Duodenal mucosa (tissue), 2 donors: ENCODE data around the gene CAB39L.

Experiments
- H3K27ac ChIP-seq: one replicate; pipeline ENCODE4 v1.7.0; 2013; ENCODE audit warnings: low read depth, low read length
- H3K27me3 ChIP-seq, 2 donors: one replicate each; pipeline ENCODE4 v1.7.0; 2013; ENCODE audit warnings: low read length in 2 of 2, control low read depth in 1 of 2; ENCODE audit not compliant: insufficient read depth in 2 of 2, control insufficient read depth in 1 of 2
- H3K36me3 ChIP-seq, 2 donors: one replicate each; pipeline ENCODE4 v1.7.0; 2013; ENCODE audit warnings: low read length in 2 of 2, control low read depth in 1 of 2; ENCODE audit not compliant: insufficient read depth in 2 of 2, control insufficient read depth in 1 of 2
- H3K4me1 ChIP-seq, 2 donors: one replicate each; pipeline ENCODE4 v1.7.0; 2013; ENCODE audit warnings: low read length in 2 of 2, control low read depth in 1 of 2; ENCODE audit not compliant: insufficient read depth in 2 of 2, control insufficient read depth in 1 of 2
- H3K4me3 ChIP-seq, 2 donors: one replicate each; pipeline ENCODE4 v1.7.0; 2013; ENCODE audit warnings: low read length in 2 of 2, low read depth in 1 of 2
- H3K9ac ChIP-seq, 2 donors: one replicate each; pipeline ENCODE4 v1.7.0; 2013; ENCODE audit warnings: low read length in 2 of 2, low read depth in 1 of 2
- H3K9me3 ChIP-seq, 2 donors: one replicate each; pipeline ENCODE4 v1.7.0; 2013; ENCODE audit warnings: low read length in 2 of 2, control low read depth in 1 of 2; ENCODE audit not compliant: control insufficient read depth in 1 of 2

CAB39L gene

DNA sequence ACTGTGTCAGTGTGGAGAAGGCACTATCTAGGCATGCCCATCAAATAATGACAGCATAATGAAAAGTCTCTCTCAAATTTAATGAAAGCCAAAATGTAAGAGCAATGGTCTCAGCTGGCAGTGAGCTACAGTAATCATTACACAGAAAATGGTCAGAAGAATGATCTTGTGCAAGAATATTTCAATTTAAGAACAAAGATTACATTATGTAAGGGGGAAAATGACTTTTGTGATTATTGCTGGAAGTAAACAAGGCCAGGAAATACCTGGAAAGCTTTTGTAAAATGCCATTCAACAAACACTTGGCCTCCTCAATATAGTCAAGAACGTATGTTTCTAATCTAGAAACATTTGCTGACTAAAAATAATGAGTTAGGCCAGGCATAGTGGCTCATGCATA, 89.1 kb downstream of the CAB39L start:
- H3K4me1 ChIP-seq = no peaks in the 10 kb centered on the region
- H3K9me3 ChIP-seq = peaks cover 0 to 9% of the 10 kb centered on the region in 2 donors
- H3K27me3 ChIP-seq = no peaks in the 10 kb centered on the region
- no peaks in the 10 kb centered on the region for H3K36me3 ChIP-seq
- no peak overlapping the region for H3K27ac ChIP-seq
- no peak overlapping the region for H3K4me3 ChIP-seq
- no peak overlapping the region for H3K9ac ChIP-seq

DNA sequence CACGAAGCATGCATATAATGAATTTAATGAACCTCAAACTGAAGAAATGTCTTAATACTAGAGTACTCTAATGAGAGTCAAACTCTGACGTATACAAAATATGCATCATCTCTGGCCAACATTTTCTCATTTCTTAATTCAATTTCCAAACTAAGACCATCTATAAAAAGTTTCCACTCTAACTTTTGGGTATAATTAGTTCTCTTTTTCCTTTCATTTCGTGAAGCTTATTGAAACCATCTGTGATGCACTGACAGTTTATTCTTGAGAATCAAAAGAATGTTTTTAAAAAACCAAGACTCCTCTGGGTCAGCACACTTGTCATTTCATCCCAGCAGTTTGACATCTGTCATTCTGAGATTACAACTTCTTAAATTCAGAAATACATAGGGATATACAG, 90.0 kb downstream of the CAB39L start:
- no peak overlapping the region for H3K27ac ChIP-seq
- no peaks in the 10 kb centered on the region for H3K4me1 ChIP-seq
- no peaks in the 10 kb centered on the region for H3K36me3 ChIP-seq
- no peak overlapping the region for H3K9ac ChIP-seq
- H3K9me3 ChIP-seq = peaks cover 0 to 9% of the 10 kb centered on the region in 2 donors
- H3K27me3 ChIP-seq = no peaks in the 10 kb centered on the region
- no peak overlapping the region for H3K4me3 ChIP-seq

DNA sequence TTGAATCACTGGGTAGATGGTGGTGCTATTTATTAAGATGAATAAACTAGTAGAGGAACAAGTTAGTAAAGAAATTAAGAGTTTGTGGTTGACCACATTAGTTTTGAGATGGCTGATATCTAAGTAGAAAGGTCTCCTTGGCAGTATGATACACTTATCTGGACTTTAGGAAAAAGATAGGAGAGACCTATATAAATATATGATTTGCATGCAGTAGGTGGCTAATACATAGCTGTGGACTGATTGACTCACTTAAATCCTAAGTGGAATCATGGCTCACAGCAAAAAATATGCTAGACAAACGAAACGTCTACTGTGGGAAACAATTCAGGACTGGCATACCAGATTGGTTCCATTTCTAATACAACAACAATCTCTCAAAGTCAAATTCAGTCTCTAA, 92.0 kb downstream of the CAB39L start:
- H3K9ac ChIP-seq = no peak overlapping the region
- H3K9me3 ChIP-seq = peaks cover 0 to 9% of the 10 kb centered on the region in 2 donors
- H3K4me1 ChIP-seq = no peaks in the 10 kb centered on the region
- no peaks in the 10 kb centered on the region for H3K36me3 ChIP-seq
- H3K27ac ChIP-seq = no peak overlapping the region
- no peak overlapping the region for H3K4me3 ChIP-seq
- H3K27me3 ChIP-seq = no peaks in the 10 kb centered on the region

- H3K4me1 ChIP-seq = no peaks in the 10 kb centered on the region
- H3K27ac ChIP-seq = no peak overlapping the region
- H3K9ac ChIP-seq = no peak overlapping the region
- H3K9me3 ChIP-seq = no peaks in the 10 kb centered on the region
- H3K4me3 ChIP-seq = no peak overlapping the region
- H3K36me3 ChIP-seq = no peaks in the 10 kb centered on the region
- no peaks in the 10 kb centered on the region for H3K27me3 ChIP-seq
These were observed 95.1 kb downstream of the CAB39L start for GRCh38 chr13:49348751-49349150.

DNA sequence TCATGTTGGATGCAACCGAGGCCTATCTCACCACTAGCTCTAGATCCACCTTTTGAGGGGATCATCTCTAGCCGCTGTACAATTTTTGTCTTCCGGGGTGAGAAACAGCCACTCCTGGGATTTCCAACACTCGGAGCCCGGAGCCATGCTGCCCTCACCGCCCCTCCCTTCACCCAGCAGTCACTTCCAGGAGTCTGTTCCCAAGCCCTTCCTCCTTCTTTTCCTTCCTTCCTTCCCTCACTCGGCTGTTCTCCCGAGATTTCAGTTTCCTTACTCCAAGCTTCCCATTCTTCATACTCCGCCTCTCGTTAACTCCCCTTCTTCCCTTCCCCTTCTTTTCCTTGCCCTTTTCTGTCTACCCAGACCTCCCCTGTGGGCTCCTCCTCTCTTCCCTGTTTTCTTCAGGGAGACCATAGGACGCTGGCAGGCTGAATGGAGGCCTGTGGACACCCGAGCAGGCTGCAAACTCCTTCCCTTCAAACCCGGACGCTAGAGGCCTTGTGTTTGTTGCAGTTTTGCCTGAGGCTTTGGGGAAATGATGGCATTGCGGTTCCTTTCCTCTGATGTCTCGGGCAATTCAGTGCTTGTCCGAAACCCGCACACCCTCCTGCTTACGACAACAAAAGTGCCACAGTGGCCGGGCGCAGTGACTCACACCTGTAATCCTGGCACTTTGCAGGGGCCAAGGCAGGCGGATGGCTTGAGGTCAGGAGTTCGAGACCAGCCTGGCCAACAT, 96.0 kb downstream of the CAB39L start:
- H3K4me1 ChIP-seq = no peaks in the 10 kb centered on the region
- H3K27me3 ChIP-seq = no peaks in the 10 kb centered on the region
- H3K4me3 ChIP-seq = no peak overlapping the region
- H3K27ac ChIP-seq = no peak overlapping the region
- H3K9ac ChIP-seq = no peak overlapping the region
- no peaks in the 10 kb centered on the region for H3K9me3 ChIP-seq
- H3K36me3 ChIP-seq = no peaks in the 10 kb centered on the region

GRCh38 chr13:49346460-49346859, 97.4 kb downstream of the CAB39L start:
- no peaks in the 10 kb centered on the region for H3K4me1 ChIP-seq
- H3K27ac ChIP-seq = no peak overlapping the region
- H3K9ac ChIP-seq = no peak overlapping the region
- no peaks in the 10 kb centered on the region for H3K36me3 ChIP-seq
- no peaks in the 10 kb centered on the region for H3K9me3 ChIP-seq
- H3K4me3 ChIP-seq = no peak overlapping the region
- no peaks in the 10 kb centered on the region for H3K27me3 ChIP-seq

DNA sequence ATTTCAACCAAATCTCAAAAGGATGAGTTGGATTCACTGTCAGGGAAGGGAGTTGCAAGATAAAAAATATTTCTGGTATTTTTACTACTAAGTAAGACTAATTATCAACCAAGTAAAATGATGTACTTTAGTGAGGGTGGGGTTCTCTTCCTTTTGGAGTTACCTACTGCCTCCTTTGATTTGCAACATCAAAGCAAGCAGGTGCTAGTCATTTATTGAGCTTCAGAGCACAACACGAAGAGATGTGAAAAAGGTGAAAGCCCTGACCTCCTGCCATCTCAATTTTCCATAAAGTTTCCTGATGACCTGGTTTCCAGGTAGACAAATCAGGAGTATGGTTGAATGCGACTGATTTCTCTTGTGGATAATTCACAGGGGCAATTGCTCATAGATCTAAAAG, 100.1 kb downstream of the CAB39L start:
- no peaks in the 10 kb centered on the region for H3K27me3 ChIP-seq
- no peak overlapping the region for H3K4me3 ChIP-seq
- H3K4me1 ChIP-seq = no peaks in the 10 kb centered on the region
- no peaks in the 10 kb centered on the region for H3K36me3 ChIP-seq
- no peaks in the 10 kb centered on the region for H3K9me3 ChIP-seq
- no peak overlapping the region for H3K9ac ChIP-seq
- no peak overlapping the region for H3K27ac ChIP-seq

DNA sequence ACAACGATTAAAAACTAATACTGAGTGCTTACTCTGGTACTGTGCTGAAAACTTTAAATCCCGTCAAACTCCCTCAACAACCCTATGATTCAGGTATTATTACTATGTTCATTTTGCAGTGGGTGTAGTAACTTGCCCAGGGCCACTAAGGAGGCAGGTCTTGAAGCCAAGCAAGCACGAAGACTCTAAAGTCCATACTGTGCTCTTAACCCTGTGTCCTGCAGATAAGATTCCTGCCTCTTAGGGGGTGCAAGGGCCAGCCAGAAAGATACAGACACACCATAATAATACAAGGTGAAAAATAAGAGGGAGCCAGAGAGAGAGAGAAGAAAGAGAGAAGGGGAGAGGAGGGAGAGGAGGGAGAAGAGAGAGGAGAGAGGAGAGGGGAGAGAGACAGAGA, 100.6 kb downstream of the CAB39L start:
- no peaks in the 10 kb centered on the region for H3K36me3 ChIP-seq
- no peak overlapping the region for H3K4me3 ChIP-seq
- H3K27ac ChIP-seq = no peak overlapping the region
- H3K27me3 ChIP-seq = no peaks in the 10 kb centered on the region
- no peaks in the 10 kb centered on the region for H3K4me1 ChIP-seq
- H3K9ac ChIP-seq = no peak overlapping the region
- H3K9me3 ChIP-seq = no peaks in the 10 kb centered on the region

DNA sequence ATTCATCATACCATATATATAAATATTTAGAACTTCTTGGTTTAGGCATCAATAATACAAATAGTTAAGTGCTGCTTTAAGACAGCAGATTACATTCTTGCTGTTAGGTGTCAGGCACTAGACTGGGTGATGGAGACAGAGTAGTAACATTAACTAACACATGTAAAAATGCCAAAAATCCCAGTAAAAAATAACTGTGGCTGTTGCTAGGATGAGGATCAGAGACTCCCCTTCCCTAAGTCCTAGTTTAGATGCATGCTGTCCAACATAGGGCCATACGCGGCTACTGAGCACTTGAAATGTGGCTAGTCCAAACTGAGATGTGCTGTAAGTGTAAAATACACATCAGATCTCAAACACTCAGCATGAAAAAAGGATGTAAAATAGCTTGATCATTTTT, 101.4 kb downstream of the CAB39L start:
- Histone ChIP-seq H3K4me3 (no peak overlapping the region), H3K27ac (no peak overlapping the region), H3K27me3 (no peaks in the 10 kb centered on the region), H3K9ac (no peak overlapping the region), H3K9me3 (no peaks in the 10 kb centered on the region), H3K4me1 (no peaks in the 10 kb centered on the region), H3K36me3 (no peaks in the 10 kb centered on the region)

DNA sequence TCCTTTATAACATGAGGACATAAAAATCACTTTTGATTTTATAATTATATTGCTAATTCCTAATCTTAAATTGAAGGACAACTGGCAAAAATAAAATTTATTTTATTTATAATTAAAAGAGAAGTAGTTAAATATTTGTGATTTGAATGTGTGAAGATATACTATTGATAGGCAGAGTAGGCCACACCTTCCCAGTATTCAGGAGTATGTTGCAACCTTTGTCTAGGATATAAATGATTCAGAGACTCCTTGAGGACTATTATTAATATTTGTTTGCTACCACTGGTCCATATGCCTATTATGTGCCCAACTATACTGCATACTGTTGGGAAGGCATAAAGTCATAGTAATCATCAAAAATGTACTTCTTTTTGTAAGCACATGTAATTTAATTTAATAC, 101.9 kb downstream of the CAB39L start:
- no peaks in the 10 kb centered on the region for H3K27me3 ChIP-seq
- no peaks in the 10 kb centered on the region for H3K36me3 ChIP-seq
- H3K27ac ChIP-seq = no peak overlapping the region
- H3K4me1 ChIP-seq = no peaks in the 10 kb centered on the region
- H3K4me3 ChIP-seq = no peak overlapping the region
- H3K9ac ChIP-seq = no peak overlapping the region
- H3K9me3 ChIP-seq = no peaks in the 10 kb centered on the region

DNA sequence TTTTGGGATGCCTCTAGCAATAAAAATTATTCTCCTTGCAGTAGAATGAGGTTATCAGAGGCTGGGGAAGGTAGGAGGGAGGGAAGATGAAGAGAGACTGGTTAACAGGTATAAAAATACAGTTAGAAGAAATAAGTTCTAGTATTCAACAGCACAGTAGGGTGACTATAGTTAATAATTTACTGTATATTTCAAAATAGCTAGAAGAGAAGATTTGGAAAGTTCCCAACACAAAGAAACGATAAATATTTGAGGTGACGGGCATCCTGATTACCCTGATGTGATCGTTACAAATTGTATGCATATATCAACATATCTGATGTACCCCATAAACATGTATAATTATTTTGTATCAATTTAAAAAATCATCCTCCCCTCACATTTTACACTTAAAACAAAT, 102.3 kb downstream of the CAB39L start:
- Histone ChIP-seq H3K4me3 (no peak overlapping the region), H3K27ac (no peak overlapping the region)

More for the DNA sequence above, 102.3 kb downstream of the CAB39L start:
- Histone ChIP-seq H3K9me3 (no peaks in the 10 kb centered on the region), H3K27me3 (no peaks in the 10 kb centered on the region), H3K4me1 (no peaks in the 10 kb centered on the region), H3K36me3 (no peaks in the 10 kb centered on the region), H3K9ac (no peak overlapping the region)
